ENCODE measurements around the gene GAB2. TPM values are rescaled to one million over a fixed set of nuclear protein-coding genes. Genes with fewer than 3 reads are reported as not detected.

Gene GAB2
- total RNA-seq, 1 donor from 2014 or later, result 10.9 TPM

DNA sequence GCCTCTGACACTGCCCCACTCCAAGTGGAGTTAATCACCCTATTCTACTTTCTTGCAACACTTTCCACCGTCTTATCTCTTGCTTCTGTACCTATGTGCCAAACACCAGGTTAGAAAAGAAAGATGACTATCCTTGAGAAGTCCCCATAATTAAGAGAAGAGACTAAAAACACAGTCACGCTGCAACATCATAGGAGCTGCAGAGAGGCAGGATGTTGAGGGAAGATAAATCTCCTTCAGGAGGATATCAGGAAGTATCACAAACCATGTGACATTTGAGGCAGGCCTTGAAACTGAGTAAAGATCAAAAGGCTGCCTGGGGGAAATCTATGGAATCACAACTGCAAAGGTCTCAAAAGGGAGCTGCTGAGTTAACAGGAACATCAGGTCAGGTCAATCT lies 24.8 kb downstream of the GAB2 start:
- no peak overlapping the region for H3K4me3 Mint-ChIP-seq (ENCODE audit: unreplicated experiment)
- H3K27me3 Mint-ChIP-seq (ENCODE audit: low read depth), result no peaks in the 10 kb centered on the region
- no peaks in the 10 kb centered on the region for H3K36me3 Mint-ChIP-seq (ENCODE audit: low read depth)
- no peaks in the 10 kb centered on the region for H3K9me3 Mint-ChIP-seq (ENCODE audit: low read depth)
- TF ChIP-seq, protein P1, sequence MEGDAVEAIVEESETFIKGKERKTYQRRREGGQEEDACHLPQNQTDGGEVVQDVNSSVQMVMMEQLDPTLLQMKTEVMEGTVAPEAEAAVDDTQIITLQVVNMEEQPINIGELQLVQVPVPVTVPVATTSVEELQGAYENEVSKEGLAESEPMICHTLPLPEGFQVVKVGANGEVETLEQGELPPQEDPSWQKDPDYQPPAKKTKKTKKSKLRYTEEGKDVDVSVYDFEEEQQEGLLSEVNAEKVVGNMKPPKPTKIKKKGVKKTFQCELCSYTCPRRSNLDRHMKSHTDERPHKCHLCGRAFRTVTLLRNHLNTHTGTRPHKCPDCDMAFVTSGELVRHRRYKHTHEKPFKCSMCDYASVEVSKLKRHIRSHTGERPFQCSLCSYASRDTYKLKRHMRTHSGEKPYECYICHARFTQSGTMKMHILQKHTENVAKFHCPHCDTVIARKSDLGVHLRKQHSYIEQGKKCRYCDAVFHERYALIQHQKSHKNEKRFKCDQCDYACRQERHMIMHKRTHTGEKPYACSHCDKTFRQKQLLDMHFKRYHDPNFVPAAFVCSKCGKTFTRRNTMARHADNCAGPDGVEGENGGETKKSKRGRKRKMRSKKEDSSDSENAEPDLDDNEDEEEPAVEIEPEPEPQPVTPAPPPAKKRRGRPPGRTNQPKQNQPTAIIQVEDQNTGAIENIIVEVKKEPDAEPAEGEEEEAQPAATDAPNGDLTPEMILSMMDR (IDR thresholded peaks at IDR 0.05), result no peak
- no peak overlapping the region for H3K27ac Mint-ChIP-seq (ENCODE audit: unreplicated experiment)
- H3K4me1 Mint-ChIP-seq (ENCODE audit: low read depth), result no peaks in the 10 kb centered on the region
- DNase-seq (ENCODE audit: low spot score), result no peak

- TF ChIP-seq, protein P1 (IDR thresholded peaks at IDR 0.05), result no peak
- no peak for DNase-seq (ENCODE audit: low spot score)
Observed at GRCh38 chr11:78391424-78391823, 26.2 kb downstream of the GAB2 start.

DNA sequence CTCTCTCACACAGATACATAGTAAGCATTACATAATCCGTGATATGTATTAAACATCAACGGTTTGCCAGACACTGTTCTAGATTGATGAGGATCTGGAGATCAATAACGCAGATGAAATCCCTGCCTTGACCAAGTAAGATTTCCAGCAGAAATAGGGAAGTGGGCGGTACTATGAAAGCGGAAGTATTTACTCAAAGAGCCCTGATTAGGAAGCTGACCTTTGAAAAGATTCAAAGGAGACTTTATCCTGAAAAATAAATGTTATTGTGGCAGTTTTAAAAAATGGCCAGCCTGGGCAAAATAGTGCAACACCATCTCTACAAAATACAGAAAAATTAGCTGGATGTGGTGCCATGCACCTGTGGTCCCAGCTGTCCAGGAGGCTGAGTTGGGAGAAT lies 26.8 kb downstream of the GAB2 start:
- Mint-ChIP-seq H3K9me3 (ENCODE audit: low read depth) (no peaks in the 10 kb centered on the region), H3K4me1 (ENCODE audit: low read depth) (no peaks in the 10 kb centered on the region), H3K27me3 (ENCODE audit: low read depth) (no peaks in the 10 kb centered on the region), H3K36me3 (ENCODE audit: low read depth) (no peaks in the 10 kb centered on the region), H3K4me3 (ENCODE audit: unreplicated experiment) (no peak overlapping the region), H3K27ac (ENCODE audit: unreplicated experiment) (no peak overlapping the region)
- no peak for DNase-seq (ENCODE audit: low spot score)
- TF ChIP-seq, protein P1 (IDR thresholded peaks at IDR 0.05), result no peak

More at GRCh38 chr11:78391424-78391823, 26.2 kb downstream of the GAB2 start:
- Mint-ChIP-seq H3K4me3 (ENCODE audit: unreplicated experiment) (no peak overlapping the region), H3K4me1 (ENCODE audit: low read depth) (no peaks in the 10 kb centered on the region), H3K36me3 (ENCODE audit: low read depth) (no peaks in the 10 kb centered on the region), H3K9me3 (ENCODE audit: low read depth) (no peaks in the 10 kb centered on the region), H3K27me3 (ENCODE audit: low read depth) (no peaks in the 10 kb centered on the region), H3K27ac (ENCODE audit: unreplicated experiment) (no peak overlapping the region)

DNA sequence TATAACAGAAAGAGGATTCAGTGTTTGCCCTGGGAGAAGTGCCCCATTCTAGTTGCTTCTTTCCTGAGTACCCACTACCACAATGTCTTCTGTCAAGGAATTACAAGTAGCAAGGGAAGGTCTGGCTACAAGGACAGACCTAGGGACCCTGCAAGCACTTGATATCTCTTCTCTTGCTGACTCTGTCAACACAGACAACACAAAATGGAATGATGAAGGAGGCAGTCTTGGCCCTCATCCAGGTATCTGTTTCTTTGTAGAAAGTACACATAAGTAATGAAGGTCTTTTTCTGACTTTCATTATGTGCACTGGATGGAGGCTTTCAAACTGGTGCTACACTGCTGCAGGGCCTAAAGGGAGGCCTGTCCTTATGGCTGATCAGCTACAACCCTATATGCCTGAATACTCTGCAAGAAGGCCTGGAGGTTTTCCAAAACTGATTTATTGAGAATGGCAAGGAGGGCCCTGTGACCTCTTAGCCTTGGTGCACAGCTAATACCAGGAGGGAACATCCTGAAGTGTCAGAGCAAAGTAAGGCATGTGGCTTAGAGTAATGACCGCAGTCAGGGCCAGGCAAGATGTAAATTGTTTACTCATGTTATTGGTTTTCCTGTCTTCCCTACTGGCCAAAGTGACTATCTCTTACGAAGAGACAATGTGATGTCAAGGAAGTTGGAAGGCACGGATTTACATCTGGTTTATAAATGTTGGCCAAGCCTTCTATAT lies 31.2 kb downstream of the GAB2 start:
- peaks cover 19% of the 10 kb centered on the region for H3K9me3 Mint-ChIP-seq (ENCODE audit: low read depth)
- H3K4me1 Mint-ChIP-seq (ENCODE audit: low read depth), result no peaks in the 10 kb centered on the region
- H3K27ac Mint-ChIP-seq (ENCODE audit: unreplicated experiment), result no peak overlapping the region
- H3K4me3 Mint-ChIP-seq (ENCODE audit: unreplicated experiment), result no peak overlapping the region
- no peaks in the 10 kb centered on the region for H3K27me3 Mint-ChIP-seq (ENCODE audit: low read depth)
- DNase-seq (ENCODE audit: low spot score), result no peak
- H3K36me3 Mint-ChIP-seq (ENCODE audit: low read depth), result peaks cover 7% of the 10 kb centered on the region
- TF ChIP-seq, protein P1 (IDR thresholded peaks at IDR 0.05), result no peak

GRCh38 chr11:78385205-78385604 lies 32.4 kb downstream of the GAB2 start:
- Mint-ChIP-seq H3K27ac (ENCODE audit: unreplicated experiment) (no peak overlapping the region), H3K27me3 (ENCODE audit: low read depth) (no peaks in the 10 kb centered on the region), H3K4me3 (ENCODE audit: unreplicated experiment) (no peak overlapping the region), H3K9me3 (ENCODE audit: low read depth) (peaks cover 19% of the 10 kb centered on the region), H3K4me1 (ENCODE audit: low read depth) (peaks cover 9% of the 10 kb centered on the region), H3K36me3 (ENCODE audit: low read depth) (peaks cover 7% of the 10 kb centered on the region)
- DNase-seq (ENCODE audit: low spot score), result no peak
- TF ChIP-seq, protein P1 (IDR thresholded peaks at IDR 0.05), result no peak

Measured in chondrocyte (in vitro differentiated cells).